ENCODE measurements around the gene MKRN1. TPM values are rescaled to one million over a fixed set of nuclear protein-coding genes. Genes with fewer than 3 reads are reported as not detected.

MKRN1 gene
- total and polyA plus RNA-seq, 2 of the 4 experiments (the other 2 are of a cell fraction), result 47.2 to 83.0 TPM

GRCh38 chr7:140478246-140479061 is 851 bp downstream of the MKRN1 start:
- H3K27me3 ChIP-seq (ENCODE audit: control insufficient read depth, insufficient read depth, low read length), result 0 out of 2 replicates have a peak, but pooled peaks cover 3% of the 10 kb centered on the region
- H2BK20ac ChIP-seq (ENCODE audit: low read depth, low read length), result no peak overlapping the region
- peak overlapping the region; percentile 7 for H2BK5ac ChIP-seq (ENCODE audit: low read depth, low read length, poor library complexity, severe bottlenecking)
- in situ Hi-C loops (cut with MboI; ENCODE audit: low sequenced_read_pairs) (loop anchor here (5.0 kb wide), 1 partner anchor 174 kb away; no protein-coding TSS in a partner anchor), dilution Hi-C loops (cut with HindIII; ENCODE audit: low sequenced_read_pairs, unreplicated experiment) (no loop called here), intact Hi-C loops (cut with micrococcal nuclease) (no loop called here)
- H2BK15ac ChIP-seq (ENCODE audit: low read depth, low read length), result no peak overlapping the region
- BruUV-seq (replicated peaks), result no TSS peak
- 1% methylated on average over 38 of the region's 69 CpGs; no CpG with 5 or more reads in 1 of the 2 experiments for WGBS, 2 experiments (ENCODE audit: extremely low coverage in 2 of 2, insufficient read length in 1 of 2)
- peak overlapping the region; percentile 15; the same call in 1 of the 2 replicates for H3K4ac ChIP-seq (ENCODE audit: low read depth, low read length)
- H4K91ac ChIP-seq (ENCODE audit: insufficient read depth, low read depth, low read length), result no peak overlapping the region; the same call in 1 of the 2 replicates
- CTCF ChIA-PET, result no interaction called here
- H3K9me1 ChIP-seq (ENCODE audit: insufficient read depth, low read length), result 0 out of 2 replicates have a peak, but pooled peaks cover 5% of the 10 kb centered on the region
- H3K56ac ChIP-seq (ENCODE audit: extremely low read depth, insufficient read depth, low read length), result no peak overlapping the region
- peak overlapping the region; percentile 88 for H2AK9ac ChIP-seq (replicated peaks; ENCODE audit: low read depth, low read length, poor library complexity)
- H3K9ac ChIP-seq (ENCODE audit: low read depth, low read length), result peak overlapping the region; percentile 67
- H3K27ac ChIP-seq (ENCODE audit: insufficient read depth, low read length), result peak overlapping the region; percentile 51
- H2BK120ac ChIP-seq (ENCODE audit: low read depth, low read length), result no peak overlapping the region
- H2AK5ac ChIP-seq (ENCODE audit: low read depth, low read length), result no peak overlapping the region
- peak overlapping the region; percentile 69 for H3K4me3 ChIP-seq (ENCODE audit: insufficient read depth, low read depth, low read length)
- H3K79me1 ChIP-seq (ENCODE audit: low read depth in 1 of 2, low read length in 2 of 2), result peaks cover 0 to 18% of the 10 kb centered on the region in 2 experiments; a peak in 1 of 4 replicates
- H3K18ac ChIP-seq (ENCODE audit: low read depth, low read length), result 0 out of 2 replicates have a peak overlapping the region, but pooled peaks have one; percentile 18
- TF ChIP-seq RAD21 (IDR thresholded peaks at IDR 0.05; ENCODE audit: low read length) (no peak), POLR2A (IDR thresholded peaks at IDR 0.05; ENCODE audit: low read depth, low read length) (no peak; the same call in 1 of the 2 replicates), MXI1 (IDR thresholded peaks at IDR 0.05; ENCODE audit: borderline replicate concordance, low read depth, low read length) (no peak), RFX5 (IDR thresholded peaks at IDR 0.05; ENCODE audit: low read depth, low read length) (no peak)
- peak; percentile 27 for DNase-seq
- H2AFZ ChIP-seq (replicated peaks; ENCODE audit: low read length, poor library complexity), result peak overlapping the region; percentile 96
- H3K23ac ChIP-seq (ENCODE audit: low read depth, low read length), result no peak overlapping the region
- POLR2A ChIA-PET (ENCODE audit: unreplicated experiment), result interaction anchor here (0.6 kb wide), 3 partner anchors 14 to 98 kb away, joined by 4 to 19 read pairs (median 5); no protein-coding TSS in a partner anchor
- peak; percentile 49 for ATAC-seq (ENCODE audit: low read depth)
- H3K4me1 ChIP-seq (ENCODE audit: control insufficient read depth, insufficient read depth, low read length), result peaks cover 2% of the 10 kb centered on the region; the same call in 1 of the 2 replicates
- H4K5ac ChIP-seq (ENCODE audit: low read depth, low read length), result no peak overlapping the region
- H3K36me3 ChIP-seq (ENCODE audit: control insufficient read depth, insufficient read depth, low read length), result no peaks in the 10 kb centered on the region
- peak overlapping the region; percentile 16 to 30; a peak in 3 of 4 replicates for H4K8ac ChIP-seq (ENCODE audit: low read depth in 2 of 2, low read length in 2 of 2)
- peak overlapping the region; percentile 98 for H3K4me2 ChIP-seq (ENCODE audit: low read depth, low read length)
- H3K14ac ChIP-seq (replicated peaks; ENCODE audit: low read depth, low read length), result no peak overlapping the region
- no peaks in the 10 kb centered on the region for H3K9me3 ChIP-seq (ENCODE audit: control insufficient read depth, insufficient read depth, low read length)
- H4K20me1 ChIP-seq (ENCODE audit: insufficient read depth, low read length), result peaks cover 33% of the 10 kb centered on the region

All from IMR-90 (cell line).